ENCODE measurements around the gene POLR3GL.

GRCh38 chr1:145978471-145978853, 14.0 kb downstream of the POLR3GL start:
- TF ChIP-seq CTCF (conservative IDR thresholded peaks at IDR 0.05; ENCODE audit: low read length) (no peak), EZH2phosphoT487 (IDR thresholded peaks at IDR 0.05; ENCODE audit: borderline replicate concordance, low read depth, low read length) (no peak)
